AG10803 (cell line): ENCODE data around the gene GNAI1.

ENCODE experiments used
- DNase-seq: peaks from one replicate; pipeline ENCODE4 v3.0.0; 2010; ENCODE audit warnings: low read depth
- H3K4me3 ChIP-seq: 2 replicates; pipeline ENCODE4 v1.5.1; 2011; ENCODE audit warnings: mild to moderate bottlenecking, low read length, control low read depth
- CTCF ChIP-seq: conservative IDR thresholded peaks from 2 replicates; pipeline ENCODE4 v1.5.1; 2011; ENCODE audit warnings: mild to moderate bottlenecking, low read length, control low read depth, inconsistent platforms

Gene GNAI1

GRCh38 chr7:80181411-80181810 lies 46.8 kb downstream of the GNAI1 start:
- H3K4me3 ChIP-seq = no peak overlapping the region
- DNase-seq = no peak
- no peak for TF ChIP-seq CTCF

- H3K4me3 ChIP-seq = no peak overlapping the region
- no peak for DNase-seq
Measured at GRCh38 chr7:80182630-80183276, 48.1 kb downstream of the GNAI1 start.

GRCh38 chr7:80183351-80183750 lies 48.7 kb downstream of the GNAI1 start:
- no peak overlapping the region for H3K4me3 ChIP-seq
- no peak for TF ChIP-seq CTCF
- DNase-seq = no peak

More at GRCh38 chr7:80182630-80183276, 48.1 kb downstream of the GNAI1 start:
- TF ChIP-seq CTCF = no peak

GRCh38 chr7:80183900-80184685 lies 49.5 kb downstream of the GNAI1 start:
- DNase-seq = no peak
- no peak overlapping the region for H3K4me3 ChIP-seq
- no peak for TF ChIP-seq CTCF

DNA sequence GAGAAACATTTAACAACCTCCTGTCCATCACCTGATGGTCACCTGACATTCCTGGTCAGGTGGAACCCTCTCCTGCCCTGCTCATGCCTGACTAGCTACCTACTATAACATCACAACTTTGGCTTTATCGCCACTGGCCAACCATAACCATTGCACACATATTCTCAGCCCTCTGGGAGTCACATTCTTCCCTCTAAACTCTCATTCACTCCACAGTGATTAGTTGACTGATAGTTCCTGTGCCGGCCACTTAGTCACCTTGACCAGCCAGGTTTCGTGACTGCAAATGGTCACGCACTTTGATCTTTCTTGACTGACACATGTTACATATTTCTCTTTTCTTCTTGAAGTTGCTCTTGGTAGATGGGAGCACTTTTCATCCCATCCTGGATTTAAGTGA lies 50.1 kb downstream of the GNAI1 start:
- no peak overlapping the region for H3K4me3 ChIP-seq
- TF ChIP-seq CTCF = no peak
- no peak for DNase-seq

GRCh38 chr7:80185571-80185970 lies 50.9 kb downstream of the GNAI1 start:
- DNase-seq = no peak
- no peak overlapping the region for H3K4me3 ChIP-seq
- no peak for TF ChIP-seq CTCF

GRCh38 chr7:80186721-80187120 lies 52.1 kb downstream of the GNAI1 start:
- DNase-seq = no peak
- no peak for TF ChIP-seq CTCF

More at GRCh38 chr7:80186721-80187120, 52.1 kb downstream of the GNAI1 start:
- no peak overlapping the region for H3K4me3 ChIP-seq
